Esophagus muscularis mucosa (tissue), 3 donors: ENCODE data around the gene TNRC6A.

ENCODE experiments used
- CTCF ChIP-seq, 3 experiments: fragments of 200-600 bp in 2 of 3; fragments of 450-650 bp in 1 of 3; sonication (generic) in 2 of 3; IDR thresholded peaks; one replicate each; pipeline ENCODE4 v1.5.1; 2017 to 2019; ENCODE audit warnings: antibody characterized with exemption in 3 of 3, mild to moderate bottlenecking in 2 of 3, moderate library complexity in 1 of 3
- POLR2A ChIP-seq: fragments of 450-650 bp; IDR thresholded peaks from one replicate; pipeline ENCODE4 v1.6.1; 2017; ENCODE audit warnings: antibody characterized with exemption, moderate library complexity, mild to moderate bottlenecking, low read depth
- POLR2AphosphoS5 ChIP-seq, 2 donors: sonication (generic); formaldehyde crosslinking; IDR thresholded peaks; one replicate each; pipeline ENCODE4 v1.6.1; 2017; ENCODE audit warnings: antibody characterized with exemption in 2 of 2

- no peak for TF ChIP-seq POLR2AphosphoS5 (IDR thresholded peaks at IDR 0.05)
- TF ChIP-seq CTCF (IDR thresholded peaks at IDR 0.05) = no peak
- no peak for TF ChIP-seq POLR2A
These were observed 46.2 kb upstream of the TNRC6A start for GRCh38 chr16:24683250-24683649.
